Measurements from ENCODE around the gene DAD1. TPM values are rescaled to one million over a fixed set of nuclear protein-coding genes. Genes with fewer than 3 reads are reported as not detected.

DAD1 gene
- total RNA-seq, 1 donor = 272 TPM

- Histone ChIP-seq H3K4me3 (ENCODE audit: insufficient read depth, low read length) (peak overlapping the region; percentile 85), H3K36me3 (ENCODE audit: insufficient read depth, low read length) (peaks cover 9% of the 10 kb centered on the region)
Observed at GRCh38 chr14:22587247-22587646, 1.8 kb downstream of the DAD1 start.

GRCh38 chr14:22583994-22584393, 5.0 kb downstream of the DAD1 start:
- H3K27ac ChIP-seq (ENCODE audit: low read depth, low read length) = no peak overlapping the region
- no peaks in the 10 kb centered on the region for H3K27me3 ChIP-seq (ENCODE audit: insufficient read depth, low read length)
- no peak overlapping the region for H3K4me2 ChIP-seq (ENCODE audit: insufficient read depth, low read length)
- no peak overlapping the region for H3K4me3 ChIP-seq (ENCODE audit: insufficient read depth, low read length)
- H3K36me3 ChIP-seq (ENCODE audit: insufficient read depth, low read length) = peaks cover 9% of the 10 kb centered on the region
- H2AFZ ChIP-seq (ENCODE audit: low read length) = no peak overlapping the region
- no peaks in the 10 kb centered on the region for H3K9me3 ChIP-seq (ENCODE audit: low read depth, low read length)
- H3K79me2 ChIP-seq (ENCODE audit: insufficient read depth, low read length) = peaks cover 95% of the 10 kb centered on the region
- peaks cover 27% of the 10 kb centered on the region for H4K20me1 ChIP-seq (ENCODE audit: insufficient read depth, low read length)
- DNase-seq (ENCODE audit: insufficient read length, low spot score, missing footprints) = no peak
- H3K4me1 ChIP-seq (ENCODE audit: insufficient read depth, low read length) = peaks cover 17% of the 10 kb centered on the region
- no peak for TF ChIP-seq CTCF (IDR thresholded peaks at IDR 0.05; ENCODE audit: extremely low read depth, low read depth, low read length)

More at GRCh38 chr14:22587247-22587646, 1.8 kb downstream of the DAD1 start:
- H3K27me3 ChIP-seq (ENCODE audit: insufficient read depth, low read length) = peaks cover 4% of the 10 kb centered on the region
- peaks cover 21% of the 10 kb centered on the region for H3K4me1 ChIP-seq (ENCODE audit: insufficient read depth, low read length)
- no peak overlapping the region for H3K27ac ChIP-seq (ENCODE audit: low read depth, low read length)
- DNase-seq (ENCODE audit: insufficient read length, low spot score, missing footprints) = no peak
- no peaks in the 10 kb centered on the region for H3K9me3 ChIP-seq (ENCODE audit: low read depth, low read length)
- peak overlapping the region; percentile 92 for H3K4me2 ChIP-seq (ENCODE audit: insufficient read depth, low read length)
- TF ChIP-seq CTCF (IDR thresholded peaks at IDR 0.05; ENCODE audit: extremely low read depth, low read depth, low read length) = no peak
- peaks cover 67% of the 10 kb centered on the region for H3K79me2 ChIP-seq (ENCODE audit: insufficient read depth, low read length)
- H2AFZ ChIP-seq (ENCODE audit: low read length) = no peak overlapping the region
- peaks cover 14% of the 10 kb centered on the region for H4K20me1 ChIP-seq (ENCODE audit: insufficient read depth, low read length)

- peaks cover 95% of the 10 kb centered on the region for H3K79me2 ChIP-seq (ENCODE audit: insufficient read depth, low read length)
- TF ChIP-seq CTCF (IDR thresholded peaks at IDR 0.05; ENCODE audit: extremely low read depth, low read depth, low read length) = no peak
- peaks cover 27% of the 10 kb centered on the region for H4K20me1 ChIP-seq (ENCODE audit: insufficient read depth, low read length)
- no peak overlapping the region for H3K4me3 ChIP-seq (ENCODE audit: insufficient read depth, low read length)
- peaks cover 7% of the 10 kb centered on the region for H3K4me1 ChIP-seq (ENCODE audit: insufficient read depth, low read length)
- no peak overlapping the region for H2AFZ ChIP-seq (ENCODE audit: low read length)
- H3K4me2 ChIP-seq (ENCODE audit: insufficient read depth, low read length) = no peak overlapping the region
- no peak for DNase-seq (ENCODE audit: insufficient read length, low spot score, missing footprints)
- no peaks in the 10 kb centered on the region for H3K27me3 ChIP-seq (ENCODE audit: insufficient read depth, low read length)
- no peaks in the 10 kb centered on the region for H3K9me3 ChIP-seq (ENCODE audit: low read depth, low read length)
- H3K27ac ChIP-seq (ENCODE audit: low read depth, low read length) = peak overlapping the region; percentile 28
- H3K36me3 ChIP-seq (ENCODE audit: insufficient read depth, low read length) = peaks cover 11% of the 10 kb centered on the region
Observed at GRCh38 chr14:22580625-22581024, 8.4 kb downstream of the DAD1 start.

GRCh38 chr14:22579881-22580280, 9.1 kb downstream of the DAD1 start:
- H3K36me3 ChIP-seq (ENCODE audit: insufficient read depth, low read length) = peaks cover 16% of the 10 kb centered on the region
- no peaks in the 10 kb centered on the region for H3K9me3 ChIP-seq (ENCODE audit: low read depth, low read length)
- H3K4me1 ChIP-seq (ENCODE audit: insufficient read depth, low read length) = peaks cover 2% of the 10 kb centered on the region
- peak overlapping the region; percentile 46 for H3K27ac ChIP-seq (ENCODE audit: low read depth, low read length)
- no peaks in the 10 kb centered on the region for H3K27me3 ChIP-seq (ENCODE audit: insufficient read depth, low read length)
- H3K4me2 ChIP-seq (ENCODE audit: insufficient read depth, low read length) = no peak overlapping the region
- H3K4me3 ChIP-seq (ENCODE audit: insufficient read depth, low read length) = no peak overlapping the region
- no peak overlapping the region for H2AFZ ChIP-seq (ENCODE audit: low read length)
- TF ChIP-seq CTCF (IDR thresholded peaks at IDR 0.05; ENCODE audit: extremely low read depth, low read depth, low read length) = no peak
- H3K79me2 ChIP-seq (ENCODE audit: insufficient read depth, low read length) = peaks cover 94% of the 10 kb centered on the region
- no peak for DNase-seq (ENCODE audit: insufficient read length, low spot score, missing footprints)
- peaks cover 27% of the 10 kb centered on the region for H4K20me1 ChIP-seq (ENCODE audit: insufficient read depth, low read length)
